ENCODE data around the gene KRT7. TPM values are rescaled to one million over a fixed set of nuclear protein-coding genes. Genes with fewer than 3 reads are reported as not detected.

The KRT7 gene
- total RNA-seq, 1 experiment from 2014 or later: 13.8 TPM

- no peak for DNase-seq (ENCODE audit: low spot score)
These were observed 21.1 kb upstream of the KRT7 start for GRCh38 chr12:52211716-52212585.

GRCh38 chr12:52212701-52213563 lies 20.1 kb upstream of the KRT7 start:
- no peak for DNase-seq (ENCODE audit: low spot score)

- peak; percentile 85 for DNase-seq (ENCODE audit: low spot score)
These were observed 19.3 kb upstream of the KRT7 start for GRCh38 chr12:52213564-52214420.

- no peak for DNase-seq (ENCODE audit: low spot score)
These were observed 18.6 kb upstream of the KRT7 start for GRCh38 chr12:52214421-52214802.

- DNase-seq (ENCODE audit: low spot score): peak; percentile 98
These were observed 17.4 kb upstream of the KRT7 start for GRCh38 chr12:52215587-52216031.

- DNase-seq (ENCODE audit: low spot score): no peak
These were observed 16.9 kb upstream of the KRT7 start for GRCh38 chr12:52216100-52216499.

GRCh38 chr12:52216807-52217206 lies 16.2 kb upstream of the KRT7 start:
- DNase-seq (ENCODE audit: low spot score): no peak

GRCh38 chr12:52217223-52217622 lies 15.8 kb upstream of the KRT7 start:
- DNase-seq (ENCODE audit: low spot score): no peak

GRCh38 chr12:52218001-52218400 lies 15.0 kb upstream of the KRT7 start:
- DNase-seq (ENCODE audit: low spot score): no peak

- no peak for DNase-seq (ENCODE audit: low spot score)
These were observed 12.6 kb upstream of the KRT7 start for GRCh38 chr12:52220477-52220876.

GRCh38 chr12:52221070-52221781 lies 11.8 kb upstream of the KRT7 start:
- DNase-seq (ENCODE audit: low spot score): no peak

- DNase-seq (ENCODE audit: low spot score): peak; percentile 88
These were observed 11.1 kb upstream of the KRT7 start for GRCh38 chr12:52221912-52222457.

GRCh38 chr12:52222692-52223091 lies 10.4 kb upstream of the KRT7 start:
- DNase-seq (ENCODE audit: low spot score): no peak

GRCh38 chr12:52223406-52224039 lies 9.5 kb upstream of the KRT7 start:
- DNase-seq (ENCODE audit: low spot score): no peak

- DNase-seq (ENCODE audit: low spot score): no peak
These were observed 8.9 kb upstream of the KRT7 start for GRCh38 chr12:52224151-52224550.

- DNase-seq (ENCODE audit: low spot score): no peak
These were observed 7.3 kb upstream of the KRT7 start for GRCh38 chr12:52225752-52226151.

- no peak for DNase-seq (ENCODE audit: low spot score)
These were observed 6.6 kb upstream of the KRT7 start for GRCh38 chr12:52226446-52226845.

- DNase-seq (ENCODE audit: low spot score): no peak
These were observed 5.4 kb upstream of the KRT7 start for GRCh38 chr12:52227606-52228166.

- no peak for DNase-seq (ENCODE audit: low spot score)
These were observed 4.7 kb upstream of the KRT7 start for GRCh38 chr12:52228366-52228765.

GRCh38 chr12:52228931-52229330 lies 4.1 kb upstream of the KRT7 start:
- no peak for DNase-seq (ENCODE audit: low spot score)
